ENCODE data around the gene PRSS37.

The PRSS37 gene

GRCh38 chr7:141788296-141788695 is 53.0 kb downstream of the PRSS37 start:
- no peak for DNase-seq (ENCODE audit: low read depth, low spot score)

All from brain pericyte (primary cell).